Uterus (tissue), 4 donors: ENCODE data around the gene DHX35. TPM values are rescaled to one million over a fixed set of nuclear protein-coding genes. Genes with fewer than 3 reads are reported as not detected.
A peak's percentile ranks its signal among the peaks of the same experiment; 100 is the strongest.

Source experiments
- DNase-seq, 2 donors: peaks; one replicate each; pipeline ENCODE4 v3.0.0-alpha.2; 2019 to 2020
- H3K27ac ChIP-seq, 2 donors: fragments of 200-600 bp; sonication (generic); 1 replicate in 1 of 2; 2 replicates in 1 of 2; pipeline ENCODE4 v1.5.1; 2016 to 2018
- H3K27me3 ChIP-seq, 2 donors: fragments of 200-600 bp; sonication (generic); one replicate each; pipeline ENCODE4 v1.5.1; 2018 to 2019; ENCODE audit warnings: control low read depth in 1 of 2
- H3K36me3 ChIP-seq, 2 donors: fragments of 200-600 bp; sonication (generic); one replicate each; pipeline ENCODE4 v1.5.1; 2019; ENCODE audit warnings: control low read depth in 1 of 2
- H3K4me1 ChIP-seq, 2 donors: fragments of 200-600 bp; sonication (generic); one replicate each; pipeline ENCODE4 v1.5.1; 2018 to 2019; ENCODE audit warnings: control low read depth in 1 of 2
- H3K4me3 ChIP-seq, 2 donors: fragments of 200-600 bp; sonication (generic); 1 replicate in 1 of 2; 2 replicates in 1 of 2; pipeline ENCODE4 v1.5.1; 2018 to 2019; ENCODE audit warnings: mild to moderate bottlenecking in 1 of 2
- H3K9me3 ChIP-seq, 2 donors: fragments of 200-600 bp; sonication (generic); one replicate each; pipeline ENCODE4 v1.5.1; 2019; ENCODE audit warnings: control low read depth in 1 of 2
- POLR2A ChIP-seq, 2 donors: fragments of 450-650 bp; IDR thresholded peaks; one replicate each; pipeline ENCODE4 v1.6.1; 2016; ENCODE audit warnings: antibody characterized with exemption in 2 of 2, mild to moderate bottlenecking in 1 of 2, moderate library complexity in 1 of 2
- intact Hi-C: fragments of 100-400 bp; cut with DNase I; formaldehyde crosslinking; loops from one replicate; pipeline ENCODE4 v1.15.1; 2023; ENCODE audit warnings: low total_unique reads
- total RNA-seq, 4 donors: library from RNA; depleted of rRNA in 3 of 4; stranded (reverse); fragments of >200 nt in 3 of 4; gene quantifications; one replicate each; pipeline versions ENCODE4 v1.1.0 to v1.2.4, GENCODE V29; 2014 to 2023
- TF ChIP-seq, protein P1 (sequence below), 4 experiments: fragments of 200-600 bp in 2 of 4; fragments of 450-650 bp in 2 of 4; sonication (generic) in 2 of 4; IDR thresholded peaks; one replicate each; pipeline ENCODE4 v1.5.1; 2016 to 2019; ENCODE audit warnings: antibody characterized with exemption in 4 of 4, mild to moderate bottlenecking in 2 of 4, moderate library complexity in 1 of 4
- donor health status: DM: yes; HTN: yes; CAD: no.

Gene DHX35
- total RNA-seq, 4 donors from 2014 or later, result 17.7 to 23.5 (median 21.6) TPM

DNA sequence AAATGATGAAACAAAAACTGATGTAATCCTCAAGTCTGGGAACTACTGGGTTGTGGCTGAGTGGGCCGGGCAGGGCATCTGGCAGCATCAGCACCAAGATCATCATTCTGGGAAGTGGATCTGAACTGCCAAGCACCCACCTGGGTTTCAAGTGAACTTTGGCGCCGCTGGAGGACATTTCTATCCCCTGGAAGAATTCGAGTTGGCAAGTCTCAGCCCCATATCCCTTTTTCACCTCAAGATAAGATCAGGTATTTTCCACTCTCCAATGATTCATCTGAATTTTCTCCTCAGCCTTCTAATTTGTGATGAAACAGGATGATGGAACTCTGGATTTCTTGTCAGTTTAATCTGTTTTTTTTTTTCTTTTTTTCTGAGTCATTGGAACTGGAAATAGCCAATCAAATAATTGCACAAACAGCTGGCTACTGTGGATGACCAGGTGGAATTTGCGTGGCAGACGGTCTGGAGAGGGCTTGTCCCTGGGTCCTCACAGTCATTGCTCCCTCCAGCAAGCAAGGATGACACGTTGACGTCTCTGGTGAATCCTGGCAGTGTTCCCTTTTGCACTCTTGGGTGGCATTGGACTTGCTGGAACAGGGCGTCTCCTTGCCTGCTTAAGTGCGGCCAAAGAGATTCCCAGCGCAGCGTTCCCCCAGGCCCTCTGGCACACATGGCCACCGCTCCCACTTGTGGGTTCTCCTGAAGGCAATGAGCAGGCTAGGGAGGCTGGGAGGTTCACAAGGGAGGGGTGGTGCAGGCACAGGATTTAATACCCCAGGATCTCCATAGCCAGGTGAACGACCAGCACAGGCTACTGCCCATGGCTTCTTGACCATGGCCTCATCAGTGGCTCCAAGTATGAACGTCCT, 80.4 kb downstream of the DHX35 start:
- no peaks in the 10 kb centered on the region for H3K9me3 ChIP-seq
- H3K27ac ChIP-seq, result no peak overlapping the region
- H3K36me3 ChIP-seq, result no peaks in the 10 kb centered on the region
- intact Hi-C loops, result no loop called here
- no peak overlapping the region for H3K4me3 ChIP-seq
- H3K27me3 ChIP-seq, result no peaks in the 10 kb centered on the region
- TF ChIP-seq, protein P1, sequence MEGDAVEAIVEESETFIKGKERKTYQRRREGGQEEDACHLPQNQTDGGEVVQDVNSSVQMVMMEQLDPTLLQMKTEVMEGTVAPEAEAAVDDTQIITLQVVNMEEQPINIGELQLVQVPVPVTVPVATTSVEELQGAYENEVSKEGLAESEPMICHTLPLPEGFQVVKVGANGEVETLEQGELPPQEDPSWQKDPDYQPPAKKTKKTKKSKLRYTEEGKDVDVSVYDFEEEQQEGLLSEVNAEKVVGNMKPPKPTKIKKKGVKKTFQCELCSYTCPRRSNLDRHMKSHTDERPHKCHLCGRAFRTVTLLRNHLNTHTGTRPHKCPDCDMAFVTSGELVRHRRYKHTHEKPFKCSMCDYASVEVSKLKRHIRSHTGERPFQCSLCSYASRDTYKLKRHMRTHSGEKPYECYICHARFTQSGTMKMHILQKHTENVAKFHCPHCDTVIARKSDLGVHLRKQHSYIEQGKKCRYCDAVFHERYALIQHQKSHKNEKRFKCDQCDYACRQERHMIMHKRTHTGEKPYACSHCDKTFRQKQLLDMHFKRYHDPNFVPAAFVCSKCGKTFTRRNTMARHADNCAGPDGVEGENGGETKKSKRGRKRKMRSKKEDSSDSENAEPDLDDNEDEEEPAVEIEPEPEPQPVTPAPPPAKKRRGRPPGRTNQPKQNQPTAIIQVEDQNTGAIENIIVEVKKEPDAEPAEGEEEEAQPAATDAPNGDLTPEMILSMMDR (IDR thresholded peaks at IDR 0.05), result no peak
- no peak for TF ChIP-seq POLR2A (IDR thresholded peaks at IDR 0.05)
- H3K4me1 ChIP-seq, result no peaks in the 10 kb centered on the region
- DNase-seq, result peak in 1 of 2 donors; percentile 28

- Histone ChIP-seq H3K36me3 (no peaks in the 10 kb centered on the region), H3K4me3 (no peak overlapping the region), H3K4me1 (no peaks in the 10 kb centered on the region), H3K9me3 (no peaks in the 10 kb centered on the region), H3K27me3 (no peaks in the 10 kb centered on the region), H3K27ac (no peak overlapping the region)
- TF ChIP-seq, protein P1 (IDR thresholded peaks at IDR 0.05), result no peak
- no peak for TF ChIP-seq POLR2A (IDR thresholded peaks at IDR 0.05)
- intact Hi-C loops, result no loop called here
- DNase-seq, result no peak
Observed at GRCh38 chr20:39044501-39044900, 82.4 kb downstream of the DHX35 start.

- Histone ChIP-seq H3K9me3 (no peaks in the 10 kb centered on the region), H3K4me1 (no peaks in the 10 kb centered on the region), H3K4me3 (no peak overlapping the region), H3K27me3 (no peaks in the 10 kb centered on the region), H3K27ac (no peak overlapping the region), H3K36me3 (no peaks in the 10 kb centered on the region)
- DNase-seq, result no peak
- no peak for TF ChIP-seq POLR2A (IDR thresholded peaks at IDR 0.05)
- TF ChIP-seq, protein P1 (IDR thresholded peaks at IDR 0.05), result no peak
- intact Hi-C loops, result no loop called here
Observed at GRCh38 chr20:39045676-39046075, 83.5 kb downstream of the DHX35 start.

DNA sequence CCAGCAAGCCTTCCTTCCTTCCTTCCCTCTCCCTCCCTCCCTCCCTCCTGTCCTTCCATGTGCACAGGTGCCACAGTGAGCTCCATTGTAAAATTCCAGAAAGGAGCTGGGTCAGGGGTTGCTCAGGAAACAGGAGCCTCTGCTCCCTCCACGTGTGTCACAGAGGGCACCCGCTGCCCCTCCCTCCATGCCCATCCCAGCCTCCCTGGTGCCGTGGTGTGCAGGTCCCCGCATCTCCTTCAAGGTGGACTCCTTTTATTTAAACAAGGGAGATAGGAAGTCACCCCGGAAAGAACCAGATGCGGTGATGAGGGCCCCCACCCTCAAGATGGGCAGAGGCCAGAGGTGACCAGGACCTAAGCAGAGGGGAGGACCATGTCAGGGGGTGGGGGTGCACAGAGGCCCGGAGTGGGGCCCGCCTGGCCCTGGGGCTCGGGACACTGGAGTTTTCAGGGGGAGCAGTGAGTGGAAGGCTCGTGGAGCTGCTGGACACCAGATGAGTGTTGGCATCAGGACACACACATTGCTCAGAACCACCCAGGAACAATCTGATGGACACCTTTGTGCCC, 85.4 kb downstream of the DHX35 start:
- no peak overlapping the region for H3K27ac ChIP-seq
- H3K36me3 ChIP-seq, result no peaks in the 10 kb centered on the region
- H3K4me1 ChIP-seq, result no peaks in the 10 kb centered on the region
- H3K9me3 ChIP-seq, result no peaks in the 10 kb centered on the region
- no peaks in the 10 kb centered on the region for H3K27me3 ChIP-seq
- no peak overlapping the region for H3K4me3 ChIP-seq
- no peak for DNase-seq
- TF ChIP-seq POLR2A (IDR thresholded peaks at IDR 0.05), result no peak
- TF ChIP-seq, protein P1 (IDR thresholded peaks at IDR 0.05), result no peak
- intact Hi-C loops, result no loop called here

DNA sequence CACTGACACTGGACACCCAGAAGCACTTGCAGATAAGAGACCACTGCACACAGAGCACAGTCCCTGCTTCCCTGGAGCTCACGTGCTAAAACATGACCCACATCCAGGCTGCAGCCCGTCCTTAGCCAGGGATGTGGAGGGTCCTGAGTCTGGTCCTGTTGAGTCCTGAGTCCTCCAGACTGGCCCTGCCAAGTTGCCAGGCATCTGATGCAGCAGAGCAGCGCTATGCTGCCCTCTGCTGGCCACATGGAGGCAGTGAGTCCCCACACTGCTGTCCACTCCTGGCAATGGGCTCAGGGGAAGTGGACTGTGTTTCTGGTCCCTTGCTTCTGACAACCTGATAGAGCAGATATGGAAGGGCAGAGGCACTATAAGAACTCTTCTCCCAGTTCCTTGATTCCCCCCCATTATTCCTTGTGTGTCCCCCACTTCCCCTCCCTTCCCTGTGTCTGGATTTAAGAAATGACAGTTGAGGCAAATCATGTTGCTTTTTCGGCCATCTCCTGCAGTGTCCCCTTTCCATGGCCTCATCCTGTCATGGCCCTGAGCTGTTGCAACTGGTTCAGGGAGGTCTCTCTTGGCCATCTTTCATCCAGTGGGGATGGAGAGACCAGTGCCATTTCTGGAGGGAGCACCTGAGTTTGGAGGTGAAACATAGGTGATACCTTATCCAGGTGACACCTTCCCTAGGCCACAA, 86.0 kb downstream of the DHX35 start:
- no peak overlapping the region for H3K4me3 ChIP-seq
- intact Hi-C loops, result no loop called here
- H3K27ac ChIP-seq, result no peak overlapping the region
- peak; percentile 74 to 79 for DNase-seq
- TF ChIP-seq, protein P1 (IDR thresholded peaks at IDR 0.05), result peak; percentile 86 to 93 (median 90)
- TF ChIP-seq POLR2A (IDR thresholded peaks at IDR 0.05), result no peak
- H3K27me3 ChIP-seq, result no peaks in the 10 kb centered on the region
- H3K9me3 ChIP-seq, result no peaks in the 10 kb centered on the region
- no peaks in the 10 kb centered on the region for H3K36me3 ChIP-seq
- H3K4me1 ChIP-seq, result no peaks in the 10 kb centered on the region
